Stimulated activated CD4-positive, alpha-beta T cell treated with anti-CD3 and anti-CD28 coated beads, Interleukin-1b, Interleukin-23, amount 100 ng/mL, for 1 hour (primary cell): ENCODE data around the gene OXNAD1.
A peak's percentile ranks its signal among the peaks of the same experiment; 100 is the strongest.

ENCODE experiments used
- DNase-seq, 2 donors: peaks; one replicate each; pipeline ENCODE4 v3.0.0-alpha.2; 2020; ENCODE audit warnings: low read depth in 2 of 2

Gene OXNAD1, protein sequence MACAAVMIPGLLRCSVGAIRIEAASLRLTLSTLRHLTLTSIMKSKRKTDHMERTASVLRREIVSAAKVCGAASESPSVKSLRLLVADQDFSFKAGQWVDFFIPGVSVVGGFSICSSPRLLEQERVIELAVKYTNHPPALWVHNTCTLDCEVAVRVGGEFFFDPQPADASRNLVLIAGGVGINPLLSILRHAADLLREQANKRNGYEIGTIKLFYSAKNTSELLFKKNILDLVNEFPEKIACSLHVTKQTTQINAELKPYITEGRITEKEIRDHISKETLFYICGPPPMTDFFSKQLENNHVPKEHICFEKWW

DNA sequence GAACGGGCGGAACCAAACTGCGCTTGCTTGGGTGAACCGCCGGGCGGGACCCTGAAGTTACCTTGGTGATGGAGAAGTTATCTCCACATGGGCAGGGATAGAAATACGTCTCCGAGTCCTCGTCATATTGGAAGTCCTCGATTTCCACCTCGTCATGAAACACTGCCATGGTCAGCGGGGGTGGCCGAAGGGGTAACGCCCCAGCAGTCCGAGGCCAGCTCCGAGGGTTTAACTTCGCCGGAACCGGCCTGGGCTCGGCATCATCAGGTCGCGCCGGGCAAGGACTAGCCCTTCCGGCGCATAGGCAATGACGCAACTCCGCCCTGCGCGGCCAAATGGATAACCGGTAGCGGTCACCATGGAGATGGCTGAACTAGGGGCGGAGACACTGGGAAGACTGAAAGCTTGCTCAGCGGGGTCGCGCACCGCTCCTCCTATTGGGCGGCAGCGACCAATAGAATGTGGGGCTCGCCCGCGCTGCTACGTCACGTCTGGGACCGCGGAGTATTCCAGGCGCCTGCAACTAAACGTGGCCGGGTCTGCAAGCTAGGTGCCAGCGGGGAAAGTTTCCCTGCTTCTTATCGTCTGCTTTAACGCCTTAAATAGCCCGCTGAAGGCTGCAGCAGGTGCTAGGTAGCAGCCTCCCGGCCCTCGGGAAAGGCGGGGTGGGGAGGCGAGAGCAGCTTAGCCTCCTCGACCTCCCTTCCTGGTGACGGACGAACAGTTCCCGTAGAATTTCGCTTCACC lies at the start of gene OXNAD1, which contains the start of gene DPH3:
Gene OXNAD1, plus strand, starts transcription at position 505 of the 747 bp plus-strand sequence. CDS start 5,741 bp downstream, outside the sequence.
Gene DPH3, minus strand, starts transcription at position 236 of the 747 bp plus-strand sequence. Its CDS starts 67 bp downstream, at position 169.
- DNase-seq: peak; percentile 93 to 97

DNA sequence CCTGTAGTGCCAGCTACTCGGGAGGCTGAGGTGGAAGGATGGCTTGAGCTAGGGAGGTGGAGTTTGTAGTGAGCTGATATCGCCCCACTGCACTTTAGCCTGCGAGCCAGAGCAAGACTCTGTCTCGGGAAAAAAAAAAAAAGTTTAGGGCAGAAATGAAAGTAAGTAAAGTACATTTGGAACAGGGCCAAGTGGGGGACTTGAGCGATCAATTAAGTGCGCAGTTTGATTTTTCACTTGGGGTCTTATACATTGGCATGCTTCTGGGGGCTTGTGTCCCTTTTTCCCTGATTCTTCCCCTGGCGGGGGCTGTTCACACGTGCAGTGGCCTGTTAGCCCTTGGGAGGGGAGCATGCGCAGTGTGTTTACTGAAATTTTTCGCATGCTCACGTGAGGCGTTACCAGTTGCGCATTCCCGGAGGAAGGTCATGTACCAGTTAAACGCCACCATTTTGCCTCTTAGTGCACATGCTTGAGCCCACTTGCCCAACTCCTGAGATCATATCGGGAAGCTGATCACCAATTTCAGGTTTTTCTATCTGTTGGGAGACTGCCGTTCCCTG lies 48.6 kb upstream of the OXNAD1 start:
- DNase-seq: no peak

DNA sequence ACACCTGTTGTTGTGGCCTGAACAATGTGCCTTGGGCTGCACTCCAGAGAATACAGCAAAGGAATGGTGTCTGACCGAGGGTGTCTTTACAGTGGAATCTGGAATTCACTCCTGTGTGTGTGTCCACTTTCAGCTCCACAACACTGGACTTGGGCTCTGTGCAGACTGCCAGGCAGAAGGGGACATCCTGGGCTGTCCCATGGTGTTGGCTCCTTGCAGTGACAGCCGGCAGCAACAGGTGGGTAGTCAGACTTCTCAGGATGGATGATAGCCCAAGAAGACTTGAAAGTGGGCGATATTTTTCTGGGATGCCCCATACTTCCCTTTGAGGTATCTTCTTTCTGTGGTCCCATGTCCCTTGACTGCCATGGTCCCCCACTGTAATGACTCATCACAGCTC lies 45.2 kb upstream of the OXNAD1 start:
- DNase-seq: no peak

DNA sequence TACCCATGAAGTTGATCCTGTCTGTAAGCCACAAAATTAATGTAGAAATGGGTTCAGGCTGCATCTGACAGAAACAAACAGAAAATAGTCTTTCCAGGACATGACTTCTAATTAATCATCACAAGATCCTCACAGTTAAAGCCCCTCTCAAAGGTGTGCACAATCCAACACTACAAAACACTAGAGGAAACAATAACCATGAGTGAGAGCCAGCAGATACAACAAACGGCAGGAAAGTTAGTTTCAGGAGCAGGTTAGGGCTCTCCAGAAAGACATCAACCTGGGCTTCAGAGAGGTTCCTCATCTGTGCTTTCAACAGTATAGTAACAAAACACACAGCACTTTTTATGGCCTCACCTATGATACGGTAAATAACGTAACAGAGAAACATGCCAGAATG lies 43.0 kb upstream of the OXNAD1 start:
- DNase-seq: no peak

DNA sequence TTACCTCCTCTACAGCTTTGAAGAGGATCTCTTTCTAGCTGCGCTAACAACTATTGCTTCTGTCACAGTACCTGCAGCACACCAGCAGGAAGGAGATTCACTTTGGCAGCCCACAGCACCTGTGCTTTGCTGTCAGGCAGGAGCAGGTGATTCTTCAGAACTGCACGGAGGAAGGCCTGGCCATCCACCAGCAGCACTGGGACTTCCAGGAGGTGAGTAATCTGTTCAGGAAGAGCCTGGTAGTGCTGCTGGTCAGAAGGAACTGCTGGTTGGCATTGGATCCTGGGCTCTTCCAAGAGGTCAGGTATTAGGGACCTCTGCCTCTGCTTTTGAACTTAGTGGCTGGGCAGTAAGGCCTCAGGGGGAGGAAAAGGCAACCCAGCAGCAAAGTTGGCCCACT lies 42.5 kb upstream of the OXNAD1 start:
- DNase-seq: no peak

DNA sequence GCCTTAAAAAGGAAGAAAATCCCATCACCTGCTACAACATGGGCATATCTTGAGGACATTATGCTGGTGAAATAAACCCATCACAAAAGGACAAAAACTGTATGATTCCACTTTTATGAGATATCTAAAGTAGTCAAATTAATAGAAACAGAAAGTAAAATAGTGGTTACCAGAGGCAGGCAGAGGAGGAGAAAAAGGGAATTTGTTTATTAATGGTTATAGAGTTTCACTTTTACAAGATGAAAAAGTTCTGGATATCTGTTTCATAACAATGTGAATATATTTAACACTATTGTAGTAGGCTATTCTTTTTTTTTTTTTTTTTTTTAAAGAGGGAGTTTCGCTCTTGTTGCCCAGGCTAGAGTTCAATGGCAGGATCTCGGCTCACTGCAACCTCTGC lies 40.7 kb upstream of the OXNAD1 start:
- DNase-seq: no peak

DNA sequence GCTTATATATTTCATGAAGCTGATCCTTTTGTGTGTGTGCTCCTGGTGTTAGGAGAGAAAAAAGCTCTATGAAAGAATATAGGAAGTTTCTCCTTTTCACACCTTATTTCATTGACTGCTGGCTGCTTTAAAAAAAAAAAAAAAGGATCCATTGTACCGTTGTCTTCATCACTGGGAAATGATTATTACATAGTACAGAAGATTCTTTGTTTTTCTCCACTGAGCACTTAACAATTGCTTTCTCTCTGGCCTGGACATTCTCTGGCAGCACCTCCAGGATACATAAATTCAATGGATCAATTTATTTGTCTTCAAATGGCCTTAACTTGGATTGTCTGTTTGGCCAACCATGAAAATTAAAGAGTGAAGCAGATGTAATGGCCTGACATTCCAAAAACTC lies 37.4 kb upstream of the OXNAD1 start:
- DNase-seq: no peak

DNA sequence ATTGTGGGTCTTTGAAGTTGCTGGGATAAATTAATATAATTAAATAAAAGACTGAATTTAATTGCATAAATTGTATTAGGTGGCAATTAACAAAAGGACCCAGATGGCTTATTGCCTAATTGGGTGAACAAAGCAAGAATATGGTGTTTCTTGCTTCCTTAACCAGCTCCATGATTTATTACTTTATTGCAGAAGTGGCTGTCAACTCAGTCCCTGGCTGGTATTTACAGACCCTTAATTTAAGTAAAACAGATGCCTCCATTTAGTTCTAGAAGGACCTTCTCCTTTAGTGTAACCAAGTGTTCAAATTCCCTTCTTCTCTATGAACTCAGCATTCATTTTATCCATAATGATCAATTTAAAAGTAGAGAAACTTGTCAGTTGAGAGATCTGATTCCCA lies 35.3 kb upstream of the OXNAD1 start:
- DNase-seq: no peak

DNA sequence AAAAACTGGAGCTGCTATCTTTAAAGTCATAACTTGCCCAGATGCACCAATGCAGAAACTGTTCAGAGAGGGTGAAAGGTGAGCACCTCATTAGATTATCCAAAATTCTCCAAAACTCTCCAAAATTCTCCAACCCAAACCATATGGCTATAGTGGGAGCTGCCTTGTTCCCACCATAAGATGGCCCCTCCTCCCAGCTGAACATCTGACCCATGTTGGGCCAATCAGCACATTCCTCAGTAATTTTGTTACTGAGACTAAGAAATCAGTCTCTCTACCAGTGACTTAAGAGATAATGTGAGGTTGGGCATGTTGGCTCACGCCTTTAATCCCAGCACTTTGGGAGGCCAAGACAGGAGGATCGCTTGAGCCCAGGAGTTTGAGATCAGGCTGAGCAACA lies 33.0 kb upstream of the OXNAD1 start:
- DNase-seq: no peak

DNA sequence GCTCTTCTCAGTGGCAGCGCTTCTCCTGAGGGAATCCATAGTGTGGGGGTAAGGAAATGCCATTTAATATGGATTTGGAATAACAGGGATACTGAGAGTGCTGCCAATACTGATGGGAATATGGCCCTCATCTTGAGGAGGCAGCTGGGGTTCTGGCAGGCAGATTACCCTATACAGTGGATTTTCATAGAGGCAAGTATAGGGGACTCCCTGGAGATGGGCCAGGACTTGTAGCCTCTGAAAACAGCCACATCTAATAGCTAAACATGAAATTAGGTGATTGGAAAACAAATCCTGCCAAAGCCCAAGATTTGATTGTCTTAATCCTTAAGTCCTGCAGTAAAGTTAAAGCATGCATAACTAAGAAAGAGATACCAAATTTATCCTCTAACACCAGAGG lies 31.2 kb upstream of the OXNAD1 start:
- no peak for DNase-seq

DNA sequence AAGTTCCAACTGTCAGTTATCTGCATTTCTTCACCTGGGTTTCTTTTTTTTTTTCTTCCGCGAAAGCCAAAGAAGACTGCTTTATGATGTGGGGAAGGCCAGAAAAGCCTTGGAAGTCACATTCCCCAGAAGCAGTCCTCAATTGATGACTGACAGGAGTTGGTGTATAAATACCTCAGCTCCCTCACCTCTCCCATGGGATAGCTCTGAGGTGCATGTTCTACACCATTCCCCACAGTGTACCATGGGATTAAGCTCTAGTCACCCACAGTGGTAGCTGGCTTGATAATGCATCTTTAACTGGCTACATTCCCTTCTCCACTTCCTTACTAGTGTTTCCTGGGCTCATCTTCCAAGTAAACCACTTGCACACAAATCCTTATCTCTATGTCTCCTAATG lies 30.7 kb upstream of the OXNAD1 start:
- no peak for DNase-seq

DNA sequence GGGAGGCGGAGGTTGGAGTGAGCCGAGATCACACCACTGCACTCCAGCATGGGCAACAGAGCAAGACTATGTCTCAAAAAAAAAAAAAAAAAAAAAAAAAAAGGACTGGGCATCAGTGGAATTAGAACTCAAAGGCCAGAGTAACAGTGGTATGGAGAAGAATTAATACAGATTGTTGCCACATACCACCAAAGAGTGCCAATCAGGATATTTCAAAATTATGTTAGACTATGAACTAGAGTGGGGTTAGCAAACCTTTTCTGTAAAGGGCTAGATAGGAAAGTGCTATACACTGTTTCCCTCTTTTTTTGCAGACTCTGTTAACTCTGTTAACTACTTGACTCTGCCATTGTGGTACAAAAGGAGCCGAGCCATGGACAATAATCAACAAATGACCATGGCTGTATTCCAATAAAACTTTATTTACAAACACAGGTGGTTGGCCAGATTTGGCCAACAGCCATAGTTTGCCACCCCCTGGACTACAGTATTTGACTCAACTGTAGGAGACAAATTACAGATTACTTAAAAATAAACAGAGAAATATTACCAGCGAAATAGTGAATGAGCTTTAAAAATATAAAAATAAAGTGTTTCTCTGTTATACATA lies 28.9 kb upstream of the OXNAD1 start:
- DNase-seq: no peak

DNA sequence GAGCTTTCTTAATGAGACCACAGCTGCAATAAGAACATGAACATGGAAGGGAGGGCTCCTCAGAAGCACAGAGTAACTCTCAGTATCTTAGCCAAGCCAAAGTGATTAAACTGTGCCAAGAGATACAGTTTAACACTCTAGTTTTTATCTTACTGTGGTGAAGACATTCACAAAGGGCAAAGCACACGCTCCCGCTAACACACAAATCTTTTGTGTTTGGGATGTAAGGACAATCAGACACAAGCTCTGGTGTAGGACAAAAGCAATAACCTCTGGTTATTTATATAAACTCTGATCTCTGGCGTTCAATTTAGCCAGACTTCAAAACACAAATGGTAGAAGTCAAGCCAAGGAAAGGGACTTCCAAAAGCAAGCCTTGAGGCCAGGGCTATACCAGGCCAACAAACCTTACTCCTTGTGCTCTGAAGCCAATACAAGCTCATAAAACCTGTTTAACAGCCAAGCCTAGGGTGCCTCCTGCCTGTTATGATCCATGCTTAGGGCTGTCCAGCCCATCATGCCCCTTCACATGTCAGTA lies 28.1 kb upstream of the OXNAD1 start:
- DNase-seq: no peak

DNA sequence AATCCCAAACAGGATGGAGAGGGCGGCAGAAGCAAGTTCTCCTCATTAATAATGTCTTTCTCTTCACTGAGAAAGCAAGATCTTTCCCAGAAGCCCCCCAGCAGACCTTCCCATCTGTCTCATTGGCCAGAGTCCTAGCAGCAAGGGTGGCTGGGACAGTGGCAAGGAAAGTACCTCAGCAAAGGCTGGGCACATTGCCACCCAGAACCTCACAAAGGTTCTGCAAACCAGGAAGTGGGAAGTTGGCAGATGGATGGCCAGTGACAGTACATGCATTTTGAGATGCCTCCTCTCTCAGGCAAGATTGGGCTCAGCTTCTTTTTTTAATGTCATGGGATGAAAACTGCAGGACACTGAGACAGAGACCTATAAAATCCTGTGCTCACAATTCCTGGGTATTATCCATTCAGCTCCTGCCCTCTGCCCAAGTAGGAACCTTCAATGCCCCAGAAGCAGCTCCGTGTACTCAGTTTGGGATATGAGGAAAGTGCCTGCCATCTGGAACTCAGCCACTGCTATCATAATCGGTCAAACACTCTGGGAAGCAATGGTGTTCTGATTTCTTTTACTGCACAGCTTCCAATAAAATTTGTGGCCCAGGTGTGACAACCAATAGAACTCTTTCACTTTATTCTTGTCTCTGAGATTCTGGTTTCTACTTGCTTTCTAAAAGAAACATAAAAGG lies 25.8 kb upstream of the OXNAD1 start:
- no peak for DNase-seq

DNA sequence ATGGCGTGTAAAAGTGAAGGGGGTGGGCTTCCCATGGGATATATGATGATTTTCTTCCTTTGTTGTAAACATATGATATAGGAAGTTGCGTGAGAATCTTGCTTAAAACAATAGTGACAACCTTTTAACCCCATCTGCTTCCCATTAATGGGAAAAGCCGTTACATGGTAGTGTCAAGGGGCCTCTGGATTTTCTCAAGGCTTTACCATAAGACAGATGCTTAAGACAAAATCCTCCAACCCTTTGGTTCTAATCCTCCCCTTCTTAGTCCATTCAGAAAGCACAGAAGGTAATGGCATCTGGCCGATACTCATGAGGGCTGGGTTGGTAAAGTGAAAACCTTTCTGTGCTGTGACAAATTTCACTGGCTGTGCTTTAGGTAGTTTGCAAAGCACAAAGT lies 25.2 kb upstream of the OXNAD1 start:
- no peak for DNase-seq

DNA sequence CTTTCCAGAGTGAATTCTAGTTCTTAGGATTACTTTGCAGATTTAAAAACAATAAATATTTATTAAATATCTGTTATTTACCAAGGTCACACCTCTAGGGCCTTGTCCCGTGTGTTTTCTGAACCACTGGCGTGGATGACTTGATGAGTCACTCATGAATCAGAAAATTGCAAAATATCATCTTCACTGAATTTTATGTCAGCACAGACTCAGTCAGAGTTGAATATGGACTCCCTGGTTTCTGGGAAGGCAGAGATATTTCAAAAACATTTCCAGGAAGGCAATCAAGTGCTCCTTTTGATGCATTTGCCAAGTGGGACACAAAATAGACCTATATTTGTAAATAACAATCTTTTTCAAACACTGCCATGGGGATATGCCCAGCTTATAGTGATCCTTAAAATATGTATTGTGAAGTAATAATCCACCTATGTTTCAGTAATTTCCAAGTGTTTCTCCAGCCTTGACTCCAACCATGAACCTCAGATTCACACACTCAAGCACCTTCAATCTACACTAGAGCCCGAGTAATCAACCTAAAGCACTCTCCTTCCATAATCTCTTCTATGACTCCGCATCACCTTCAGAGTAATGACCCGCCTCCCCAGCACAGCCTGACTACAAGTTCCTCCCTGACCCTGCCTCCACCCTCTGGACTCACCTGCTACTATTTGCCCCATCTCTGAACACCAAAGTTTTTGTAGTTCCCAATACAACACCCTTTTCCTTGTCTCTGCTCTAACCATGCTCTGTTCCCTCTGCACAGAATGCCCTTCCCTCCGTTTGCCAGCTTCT lies 24.6 kb upstream of the OXNAD1 start:
- no peak for DNase-seq

DNA sequence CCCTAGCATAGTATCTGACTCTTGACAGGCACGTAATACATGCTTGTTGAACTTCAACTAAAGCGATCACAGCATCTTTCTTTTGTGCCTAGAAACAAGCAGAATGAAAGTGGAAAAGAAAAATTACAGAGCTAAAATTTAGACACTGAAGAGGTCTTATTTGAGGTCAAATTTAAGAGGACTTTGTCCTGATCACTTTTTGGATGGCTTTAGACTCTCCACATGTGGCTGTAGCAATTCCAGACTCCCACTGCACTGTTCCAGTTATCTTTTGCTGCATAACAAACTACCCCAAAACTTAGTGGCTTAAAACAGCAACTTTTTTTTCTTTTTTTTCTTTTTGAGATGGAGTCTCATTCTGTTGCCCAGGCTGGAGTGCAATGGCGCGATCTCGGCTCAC lies 23.8 kb upstream of the OXNAD1 start:
- no peak for DNase-seq

DNA sequence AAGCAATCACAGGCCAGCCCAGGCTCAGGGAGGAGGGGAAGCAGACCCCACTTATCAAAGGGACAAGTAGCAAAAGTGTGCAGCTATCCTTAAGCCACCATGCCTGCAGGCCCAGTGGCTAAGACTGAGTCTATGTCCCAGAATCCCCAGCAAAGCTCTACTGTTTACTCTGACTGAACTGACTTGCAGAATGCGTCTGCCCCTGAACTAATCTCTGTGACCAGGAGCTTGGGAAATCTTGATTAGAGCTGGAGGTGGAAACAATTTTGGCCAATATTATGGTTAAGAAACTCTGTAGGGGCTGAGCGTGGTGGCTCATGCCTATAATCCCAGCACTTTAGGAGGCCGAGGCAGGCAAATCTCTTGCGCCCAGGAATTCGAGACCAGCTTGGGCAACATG lies 22.8 kb upstream of the OXNAD1 start:
- DNase-seq: no peak

DNA sequence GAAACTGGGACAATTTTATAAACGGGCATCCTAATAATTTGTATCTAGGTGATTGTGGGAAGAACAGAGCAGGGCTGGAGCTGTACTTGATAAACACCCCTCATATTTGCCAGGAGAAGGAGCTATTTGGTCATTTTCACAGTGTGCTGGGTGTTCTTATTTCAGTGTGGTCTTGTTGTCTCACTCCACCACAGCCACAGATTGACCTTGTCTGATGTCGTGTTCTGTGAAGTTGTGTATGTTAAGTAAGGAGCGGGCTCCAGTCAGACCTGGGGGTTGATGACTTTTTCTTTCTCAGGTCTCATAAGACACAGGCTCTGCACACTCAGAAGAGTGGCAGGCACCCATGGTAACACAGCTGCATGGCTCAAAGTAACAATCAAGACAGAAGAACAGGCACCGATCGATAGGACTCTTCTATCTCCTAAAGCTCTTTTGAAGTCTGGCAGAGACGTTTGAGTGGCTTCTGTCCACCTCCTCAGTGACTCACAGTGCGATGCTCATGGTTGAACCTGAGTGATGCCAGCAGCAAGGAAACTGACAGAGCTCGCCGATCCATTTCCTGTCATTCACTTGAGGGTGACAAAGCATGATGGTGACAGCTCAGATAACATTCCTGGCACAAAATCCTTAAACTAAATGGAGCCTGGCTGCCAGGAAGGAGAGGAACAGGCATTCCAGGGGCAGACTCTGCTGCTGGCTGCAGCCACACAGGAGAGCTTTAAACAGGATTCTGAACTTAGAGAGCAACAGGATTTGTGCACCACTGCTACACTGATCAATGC lies 21.1 kb upstream of the OXNAD1 start:
- DNase-seq: no peak

DNA sequence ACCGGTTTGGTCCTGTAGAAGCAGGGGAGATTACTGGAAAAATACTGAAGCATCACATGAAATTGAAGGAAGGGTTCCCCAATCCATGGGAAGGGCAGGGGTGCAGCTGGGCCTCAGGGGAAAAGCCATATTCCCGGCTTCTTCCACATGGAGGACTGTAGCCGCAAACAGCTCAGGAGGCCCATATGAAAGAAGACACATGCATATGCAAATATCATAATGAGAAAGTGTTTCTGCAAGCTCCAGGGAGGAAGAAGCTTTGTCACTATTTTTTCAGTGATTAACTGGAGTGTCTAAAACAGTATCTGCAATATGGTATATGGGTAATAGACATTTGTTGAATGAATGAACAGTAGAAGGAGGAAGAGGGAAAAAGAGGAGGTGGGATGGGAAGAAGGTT lies 19.4 kb upstream of the OXNAD1 start:
- DNase-seq: no peak
